Inferior parietal cortex (tissue), 1 donor: ENCODE data around the gene CTBP2.
"Not testable (repeated sequence)": the region's sequence is repeated elsewhere in the genome, so short reads cannot be mapped to it uniquely, and the experiment has no call there.

ENCODE experiments used
- DNase-seq: peaks from one replicate; pipeline ENCODE4 v3.0.0-alpha.2; 2016; ENCODE audit errors: extremely low spot score

CTBP2 gene

GRCh38 chr10:124997771-124998623, 162.4 kb downstream of the CTBP2 start:
- no peak for DNase-seq

DNA sequence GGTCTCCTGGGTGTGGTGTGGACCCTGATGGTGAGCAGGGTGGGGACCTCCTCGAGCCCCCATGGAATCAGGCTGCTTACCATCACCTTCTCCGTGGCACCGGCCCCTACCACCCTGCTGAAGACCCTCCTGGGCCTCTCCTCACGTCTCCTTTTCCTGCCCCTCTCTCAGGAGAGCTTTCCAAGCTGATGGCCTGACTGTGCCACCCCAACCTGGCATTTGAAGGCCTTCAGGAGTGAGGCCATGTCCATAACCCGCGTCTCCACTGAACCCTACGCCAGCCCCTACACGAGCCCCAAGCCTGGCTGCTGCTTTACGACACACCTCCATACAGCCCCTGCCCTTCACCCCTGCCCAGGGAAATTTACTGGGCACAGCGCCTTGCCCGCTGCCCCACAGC, 163.1 kb downstream of the CTBP2 start:
- DNase-seq: no peak

GRCh38 chr10:124996854-124997215, 163.5 kb downstream of the CTBP2 start:
- no peak for DNase-seq

GRCh38 chr10:124996127-124996853, 164.1 kb downstream of the CTBP2 start:
- no peak for DNase-seq

GRCh38 chr10:124995605-124996004, 164.8 kb downstream of the CTBP2 start:
- no peak for DNase-seq

DNA sequence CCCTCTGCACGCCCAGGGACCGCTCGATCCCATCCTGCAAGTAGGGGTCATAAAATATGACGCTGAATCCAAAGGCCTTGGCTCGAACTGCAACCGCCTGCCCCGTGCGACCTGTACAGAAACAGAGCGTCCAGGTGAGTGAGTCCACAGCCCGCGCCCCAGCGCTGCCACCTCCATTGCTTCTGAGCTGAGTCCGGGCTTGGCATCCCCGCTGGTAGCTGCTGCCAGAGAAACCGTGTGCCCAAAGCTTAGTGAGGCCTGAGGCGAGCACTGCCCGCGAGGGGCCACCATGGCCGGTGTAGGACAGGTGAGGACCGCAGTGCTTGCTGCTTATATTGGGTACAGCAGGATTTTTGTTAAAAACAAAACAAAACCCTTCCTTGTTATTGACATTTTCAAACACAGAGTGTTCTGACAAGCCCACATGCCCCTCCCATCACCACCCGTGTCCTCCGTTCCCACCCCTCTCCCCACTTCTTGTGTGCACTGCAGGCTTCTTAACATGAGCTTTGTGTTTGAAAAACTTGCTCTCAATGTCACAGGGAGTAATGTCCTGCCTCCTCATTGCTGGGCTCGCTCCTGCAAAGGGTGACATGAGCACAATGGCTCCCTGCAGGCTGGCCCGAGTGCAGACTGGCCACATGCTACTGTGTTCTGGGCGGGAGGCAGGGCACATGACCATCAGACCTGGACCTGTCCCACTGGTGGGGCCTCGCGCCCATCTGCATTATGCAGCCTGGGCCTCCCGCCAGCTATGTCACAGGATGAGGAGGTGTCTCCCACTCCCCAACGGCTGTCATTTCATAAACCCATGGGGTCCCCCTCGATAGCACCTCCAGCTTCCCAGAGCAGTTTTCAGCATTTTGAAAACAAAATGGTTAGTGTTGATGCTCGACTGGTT, 165.5 kb downstream of the CTBP2 start:
- DNase-seq: no peak

GRCh38 chr10:124993736-124994451, 166.5 kb downstream of the CTBP2 start:
- no peak for DNase-seq

- DNase-seq: no peak
Measured at GRCh38 chr10:124993345-124993708, 167.0 kb downstream of the CTBP2 start.

DNA sequence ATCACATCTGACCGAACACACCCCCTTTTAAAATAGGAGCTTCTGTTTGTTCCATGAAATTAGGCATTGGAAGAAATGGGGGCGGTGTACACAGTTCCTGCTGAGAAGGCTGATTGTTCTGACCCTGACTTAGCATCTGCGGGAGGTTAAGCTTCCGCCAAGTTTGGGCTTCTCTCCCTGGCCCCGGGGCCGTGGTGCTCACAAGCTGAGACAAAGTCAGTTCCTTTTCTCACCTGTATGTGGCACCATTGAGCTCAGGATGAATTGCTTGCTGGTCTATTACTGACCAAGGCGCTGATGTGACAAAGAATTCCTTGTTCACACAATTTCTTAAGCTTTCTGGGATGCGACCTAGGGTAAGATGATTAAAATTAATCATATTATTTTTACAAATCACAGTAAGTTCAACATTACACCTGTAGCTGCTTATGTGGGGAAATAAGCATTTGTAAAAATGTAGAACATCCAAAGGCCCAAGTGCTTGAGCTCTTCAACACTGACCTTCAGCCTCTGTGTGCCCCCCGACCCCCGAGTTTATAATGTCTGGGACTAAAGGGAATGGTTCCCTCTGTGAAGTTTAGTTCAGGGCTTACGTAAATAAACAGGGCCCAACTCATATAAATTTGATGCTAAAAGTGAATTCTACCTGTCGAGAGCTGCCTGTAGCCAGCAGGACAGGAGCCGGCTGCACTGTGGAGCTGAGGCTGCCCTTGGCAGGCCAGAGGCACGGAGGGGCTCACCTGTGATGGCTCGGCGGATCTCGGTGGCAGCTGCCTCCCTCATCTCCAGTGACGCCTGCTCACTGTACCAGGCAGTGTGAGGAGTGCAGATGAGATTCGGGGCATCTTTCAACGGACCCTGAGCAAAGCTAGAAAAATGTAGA, 167.7 kb downstream of the CTBP2 start:
- peak; percentile 80 for DNase-seq

DNA sequence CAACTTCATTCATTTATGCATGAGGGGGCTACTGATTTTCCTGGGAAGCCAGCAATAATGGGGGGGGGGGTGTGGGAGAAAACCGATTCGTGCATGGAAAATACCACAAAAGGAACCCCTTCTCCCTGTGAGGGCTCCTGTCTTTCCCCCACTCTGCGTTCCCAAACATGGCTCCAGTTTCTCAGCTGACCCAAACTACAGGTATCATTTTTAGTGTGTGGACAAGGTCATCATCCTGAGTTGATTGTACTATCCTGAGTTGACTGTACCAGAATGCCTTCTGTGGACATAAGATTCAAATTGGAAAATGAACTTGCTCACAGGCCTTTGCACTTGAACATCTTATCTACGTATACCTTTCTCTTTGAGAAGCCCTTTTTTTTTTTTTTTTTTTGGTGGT, 168.5 kb downstream of the CTBP2 start:
- no peak for DNase-seq

DNA sequence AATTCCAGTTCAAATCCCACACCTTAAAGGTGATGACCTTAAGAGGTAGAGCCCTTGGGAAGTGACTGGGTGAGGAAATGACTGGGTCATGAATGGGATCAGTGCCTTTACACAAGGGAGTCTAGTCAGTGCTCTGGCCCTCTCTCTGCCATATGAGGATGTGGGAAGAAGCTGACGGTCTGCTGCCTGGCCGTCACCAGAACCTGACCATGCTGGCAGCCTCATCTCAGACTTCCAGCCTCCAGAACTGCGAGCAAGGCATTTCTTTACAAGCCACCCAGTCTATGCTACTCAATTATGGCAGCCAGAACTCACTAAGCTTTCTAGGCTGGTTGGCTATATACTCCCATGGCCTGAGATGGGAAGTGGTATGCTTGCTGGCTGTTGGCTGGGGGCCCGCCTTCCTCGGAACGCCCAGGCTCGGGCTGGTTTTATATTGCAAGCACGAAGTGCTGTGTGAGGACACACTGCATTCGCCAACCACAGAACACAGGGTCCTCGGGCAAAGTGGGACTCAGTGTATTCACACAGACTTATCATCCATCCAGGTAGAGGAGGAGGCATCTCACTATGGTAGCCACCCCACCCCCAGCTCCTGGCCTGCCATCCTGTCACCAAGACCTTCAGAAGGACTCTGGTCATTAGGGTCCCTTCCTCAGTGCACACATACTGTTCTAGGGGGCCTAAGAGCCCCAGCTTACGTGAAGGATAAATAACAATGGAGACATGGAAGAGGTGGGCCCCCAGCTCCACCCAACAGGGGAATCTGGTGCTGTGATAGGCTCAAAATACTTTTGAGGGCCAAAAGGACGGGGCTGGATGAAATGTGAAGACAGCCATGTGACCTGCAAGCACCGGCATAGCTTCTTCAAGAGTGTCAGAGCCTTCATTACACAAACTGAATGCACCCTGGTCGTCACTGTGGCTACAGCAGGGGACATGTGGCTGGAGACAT, 169.4 kb downstream of the CTBP2 start:
- DNase-seq: no peak

DNA sequence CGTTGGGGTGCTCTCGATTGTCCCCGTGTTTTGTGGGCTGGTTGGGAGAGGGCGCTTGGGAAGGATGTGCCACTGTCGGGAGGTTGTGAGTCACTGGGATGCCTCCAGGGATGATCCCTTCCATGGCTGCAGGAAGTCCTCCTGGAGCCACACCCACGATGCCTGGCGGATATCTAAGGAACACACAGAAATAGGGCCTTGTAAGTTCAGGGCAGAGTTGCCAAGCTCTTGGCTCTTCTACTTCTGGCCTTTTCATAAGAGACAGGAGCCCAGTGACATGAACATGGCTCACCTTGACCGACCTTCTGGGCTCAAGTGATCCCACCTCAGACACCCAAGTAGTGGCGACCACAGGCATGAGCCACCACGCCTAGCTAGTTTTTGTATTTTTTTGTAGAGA, 170.8 kb downstream of the CTBP2 start:
- no peak for DNase-seq

- DNase-seq: not testable (repeated sequence)
Measured at GRCh38 chr10:124988753-124989152, 171.6 kb downstream of the CTBP2 start.

- DNase-seq: no peak
Measured at GRCh38 chr10:124987788-124988187, 172.6 kb downstream of the CTBP2 start.

DNA sequence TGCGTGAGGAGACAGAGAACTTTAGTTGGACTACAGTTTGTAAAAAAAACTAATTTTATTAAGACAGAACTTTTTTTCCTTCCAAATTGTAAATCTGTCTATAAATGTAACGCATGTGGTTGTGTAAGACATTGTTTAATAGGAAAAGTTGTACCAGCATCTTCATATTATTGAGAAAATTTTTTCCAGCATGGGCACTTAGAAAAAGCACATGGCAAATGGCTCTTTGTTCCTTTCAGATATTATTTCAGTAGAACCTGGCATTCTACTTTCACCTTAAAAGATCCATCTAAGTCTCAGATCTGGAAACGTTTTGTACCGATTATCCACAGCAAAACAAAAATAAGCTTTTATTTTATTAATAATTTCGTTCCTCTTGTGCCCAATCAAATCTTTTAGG, 175.2 kb downstream of the CTBP2 start:
- no peak for DNase-seq

- DNase-seq: no peak
Measured at GRCh38 chr10:124984376-124984775, 176.0 kb downstream of the CTBP2 start.

GRCh38 chr10:124983321-124983720, 177.0 kb downstream of the CTBP2 start:
- DNase-seq: no peak

GRCh38 chr10:124978376-124978725, 182.0 kb downstream of the CTBP2 start:
- DNase-seq: no peak

DNA sequence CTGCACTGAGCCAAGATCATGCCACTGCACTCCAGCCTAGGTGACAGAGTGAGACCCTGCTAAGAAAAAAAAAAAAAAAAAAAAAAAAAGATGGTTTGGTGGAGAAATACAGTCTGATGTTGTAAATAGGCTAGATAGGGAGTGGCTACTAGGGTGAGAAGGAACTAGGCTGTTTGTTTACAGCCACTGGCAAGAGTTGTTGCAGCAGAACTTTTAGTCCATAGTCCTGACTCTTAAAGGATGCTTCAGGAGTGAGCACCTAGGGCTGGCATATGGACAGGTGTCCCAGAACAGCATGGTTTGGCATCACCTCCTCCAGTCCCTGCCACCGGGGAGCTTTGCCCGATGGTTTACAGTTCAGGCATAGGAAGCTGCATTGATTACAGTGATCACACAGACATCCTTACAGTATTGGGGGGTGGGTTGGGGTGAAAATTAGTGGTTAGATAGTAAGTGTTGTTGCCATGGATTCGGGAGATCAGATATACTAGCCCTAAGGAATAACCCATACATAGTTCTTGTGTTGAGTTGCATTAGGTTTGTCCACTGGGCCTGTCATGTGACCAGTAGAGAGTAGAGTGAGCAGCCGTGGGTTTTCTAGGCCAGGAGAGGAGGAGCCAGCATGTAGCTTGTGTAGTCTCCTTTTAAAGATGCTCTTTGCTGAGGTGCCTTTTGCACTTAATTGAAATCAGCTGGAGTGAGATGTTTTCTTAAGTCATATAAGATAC, 182.6 kb downstream of the CTBP2 start:
- DNase-seq: no peak
